Common myeloid progenitor, CD34-positive (primary cell): ENCODE data around the gene EXOC3L1.

Experiments used
- CTCF ChIA-PET: fragments of 350-600 bp; sonication (Branson Sonifier 250); formaldehyde crosslinking; loops from one replicate; lab custom pipeline; 2021; ENCODE audit warnings: antibody characterized with exemption; lab: Charles Lee
- POLR2A ChIA-PET: fragments of 350-600 bp; sonication (Branson Sonifier 250); formaldehyde crosslinking; loops from one replicate; lab custom pipeline; 2021; ENCODE audit warnings: antibody characterized with exemption; lab: Charles Lee
- DNase-seq, 3 donors: peaks; one replicate each; pipeline versions ENCODE4 v3.0.0 to v3.0.0-alpha.2; 2013
- H3K27ac ChIP-seq, 2 experiments: 1 replicate in 1 of 2; 2 replicates in 1 of 2; pipeline ENCODE4 v1.7.0; 2013; ENCODE audit warnings: inconsistent platforms in 2 of 2, low read length in 2 of 2, mild to moderate bottlenecking in 2 of 2, low read depth in 1 of 2, moderate library complexity in 1 of 2; ENCODE audit not compliant: severe bottlenecking in 2 of 2, insufficient read depth in 1 of 2, poor library complexity in 1 of 2
- H3K27me3 ChIP-seq, 5 experiments: replicated peaks in 2 of 5; 1 replicate in 3 of 5; 2 replicates in 2 of 5; pipeline versions ENCODE4 v1.6.1 to v1.7.0; 2013; ENCODE audit warnings: low read length in 4 of 5, mild to moderate bottlenecking in 2 of 5, moderate library complexity in 2 of 5, inconsistent platforms in 1 of 5; ENCODE audit not compliant: insufficient read depth in 5 of 5, control insufficient read depth in 4 of 5
- H3K36me3 ChIP-seq, 4 experiments: 1 replicate in 2 of 4; 2 replicates in 2 of 4; pipeline versions ENCODE4 v1.6.1 to v1.7.0; 2013; ENCODE audit warnings: low read length in 3 of 4, control low read depth in 1 of 4, mild to moderate bottlenecking in 1 of 4; ENCODE audit not compliant: control insufficient read depth in 4 of 4, insufficient read depth in 4 of 4
- H3K4me1 ChIP-seq, 4 experiments: 1 replicate in 3 of 4; 2 replicates in 1 of 4; pipeline versions ENCODE4 v1.6.1 to v1.7.1; 2013; ENCODE audit warnings: low read length in 3 of 4, mild to moderate bottlenecking in 3 of 4, control low read depth in 1 of 4, inconsistent platforms in 1 of 4, moderate library complexity in 1 of 4; ENCODE audit not compliant: control insufficient read depth in 4 of 4, insufficient read depth in 4 of 4; ENCODE audit errors: control extremely low read depth in 1 of 4
- H3K4me3 ChIP-seq, 7 experiments: 1 replicate in 4 of 7; 2 replicates in 3 of 7; pipeline versions ENCODE4 v1.5.1 to v1.7.0; 2013; ENCODE audit warnings: mild to moderate bottlenecking in 7 of 7, low read length in 6 of 7, moderate library complexity in 6 of 7, inconsistent platforms in 2 of 7, low read depth in 2 of 7, control low read depth in 1 of 7; ENCODE audit not compliant: insufficient read depth in 4 of 7, control insufficient read depth in 1 of 7; ENCODE audit errors: extremely low read depth in 1 of 7
- H3K9me3 ChIP-seq, 5 experiments: 1 replicate in 4 of 5; 2 replicates in 1 of 5; pipeline versions ENCODE4 v1.6.1 to v1.7.1; 2013; ENCODE audit warnings: low read length in 4 of 5, mild to moderate bottlenecking in 2 of 5, inconsistent platforms in 1 of 5, low read depth in 1 of 5, moderate library complexity in 1 of 5; ENCODE audit not compliant: control insufficient read depth in 4 of 5, insufficient read depth in 2 of 5; ENCODE audit errors: control extremely low read depth in 1 of 5
- WGBS: methylation state at CpG from one replicate; pipeline ENCODE4 v1.1.5; 2013; ENCODE audit not compliant: insufficient coverage; 5-methylcytosine and 5-hydroxymethylcytosine counted together

Gene EXOC3L1

GRCh38 chr16:67192781-67193361 lies 2.9 kb upstream of the EXOC3L1 start:
- ChIA-PET POLR2A (interaction anchor here (1.5 kb wide), 1 partner anchor 30 kb away, joined by 3 read pairs; no protein-coding TSS in a partner anchor), CTCF (interaction anchor here (0.8 to 4.8 kb wide), 10 partner anchors 10 to 250 kb away, joined by 3 to 17 read pairs (median 4); partner anchors contain the start of gene MATCAP1)
- H3K27me3 ChIP-seq: peaks cover 0 to 1% (median 0%) of the 10 kb centered on the region in 5 experiments
- peaks cover 0 to 22% (median 19%) of the 10 kb centered on the region in 4 experiments for H3K4me1 ChIP-seq
- 34% methylated on average over 16 of the region's 17 CpGs for WGBS
- peak overlapping the region; percentile 66 to 90 for H3K27ac ChIP-seq
- DNase-seq: no peak
- H3K4me3 ChIP-seq: peak overlapping the region; percentile 72 to 98 (median 91)
- no peaks in the 10 kb centered on the region for H3K9me3 ChIP-seq
- H3K36me3 ChIP-seq: peaks cover 14 to 45% (median 42%) of the 10 kb centered on the region in 4 experiments

- peak; percentile 91 to 96 (median 96) for DNase-seq
- WGBS: 0% methylated on average over 51 of the region's 54 CpGs
- peaks cover 0 to 1% (median 0%) of the 10 kb centered on the region in 5 experiments for H3K27me3 ChIP-seq
- peak within 1 kb of the TSS; percentile 66 to 90 for H3K27ac ChIP-seq
- H3K4me1 ChIP-seq: peaks cover 0 to 22% (median 19%) of the 10 kb centered on the region in 4 experiments
- H3K9me3 ChIP-seq: no peaks in the 10 kb centered on the region
- H3K36me3 ChIP-seq: peaks cover 10 to 38% (median 35%) of the 10 kb centered on the region in 4 experiments
- peak within 1 kb of the TSS; percentile 72 to 98 (median 91) for H3K4me3 ChIP-seq
- POLR2A ChIA-PET: interaction anchor here (1.5 kb wide), 1 partner anchor 30 kb away, joined by 3 read pairs; no protein-coding TSS in a partner anchor
- CTCF ChIA-PET: interaction anchor here (0.8 to 4.8 kb wide), 7 partner anchors 9 to 53 kb away, joined by 3 to 17 read pairs (median 5); partner anchors contain the start of gene MATCAP1
Observed at GRCh38 chr16:67191995-67192681, 2.2 kb upstream of the EXOC3L1 start, which contains the start of gene E2F4. Gene E2F4, plus strand, starts transcription at chr16:67192155. Its CDS starts 73 bp downstream, at chr16:67192228.

GRCh38 chr16:67191411-67191994 lies 1.6 kb upstream of the EXOC3L1 start:
- WGBS: 38% methylated on average over 6 of the region's 9 CpGs
- Histone ChIP-seq H3K27me3 (peaks cover 0 to 3% (median 0%) of the 10 kb centered on the region in 5 experiments), H3K4me1 (peaks cover 0 to 22% (median 19%) of the 10 kb centered on the region in 4 experiments), H3K4me3 (peak overlapping the region in 6 of 7 experiments; percentile 72 to 98 (median 92)), H3K27ac (no peak overlapping the region), H3K9me3 (no peaks in the 10 kb centered on the region), H3K36me3 (peaks cover 10 to 32% (median 29%) of the 10 kb centered on the region in 4 experiments)
- POLR2A ChIA-PET: interaction anchor here (1.5 kb wide), 1 partner anchor 29 kb away, joined by 3 read pairs; no protein-coding TSS in a partner anchor
- CTCF ChIA-PET: interaction anchor here (3.4 kb wide), 1 partner anchor 53 kb away, joined by 17 read pairs; no protein-coding TSS in a partner anchor
- no peak for DNase-seq

- H3K36me3 ChIP-seq: peaks cover 10 to 24% (median 22%) of the 10 kb centered on the region in 4 experiments
- H3K9me3 ChIP-seq: no peaks in the 10 kb centered on the region
- H3K27ac ChIP-seq: no peak overlapping the region
- ChIA-PET POLR2A (no interaction called here), CTCF (interaction anchor here (0.7 to 1.2 kb wide), 6 partner anchors 10 to 212 kb away, joined by 3 to 6 read pairs (median 3); partner anchors contain the start of gene TMEM208)
- peaks cover 0 to 4% (median 0%) of the 10 kb centered on the region in 5 experiments for H3K27me3 ChIP-seq
- DNase-seq: no peak
- H3K4me3 ChIP-seq: no peak overlapping the region
- 99% methylated on average over 10 of the region's 13 CpGs for WGBS
- peaks cover 0 to 22% (median 19%) of the 10 kb centered on the region in 4 experiments for H3K4me1 ChIP-seq
Observed at GRCh38 chr16:67190448-67191399, 788 bp upstream of the EXOC3L1 start.

GRCh38 chr16:67188798-67189197 lies 1.1 kb downstream of the EXOC3L1 start:
- H3K27ac ChIP-seq: no peak overlapping the region
- H3K9me3 ChIP-seq: no peaks in the 10 kb centered on the region
- H3K4me1 ChIP-seq: peaks cover 0 to 39% (median 32%) of the 10 kb centered on the region in 4 experiments
- peaks cover 0 to 14% (median 6%) of the 10 kb centered on the region in 5 experiments for H3K27me3 ChIP-seq
- no peak for DNase-seq
- H3K36me3 ChIP-seq: peaks cover under 1 to 6% (median 3%) of the 10 kb centered on the region in 4 experiments
- POLR2A ChIA-PET: no interaction called here
- CTCF ChIA-PET: interaction anchor here (0.9 to 1.5 kb wide), 5 partner anchors 9 to 38 kb away, joined by 3 to 4 read pairs (median 3); partner anchors contain the start of gene TMEM208
- 97% methylated on average over 15 of the region's 15 CpGs for WGBS
- no peak overlapping the region for H3K4me3 ChIP-seq

GRCh38 chr16:67188323-67188722 lies 1.6 kb downstream of the EXOC3L1 start:
- Histone ChIP-seq H3K36me3 (peaks cover 0 to 1% (median under 1%) of the 10 kb centered on the region in 4 experiments), H3K4me1 (peaks cover 0 to 38% (median 30%) of the 10 kb centered on the region in 4 experiments), H3K27ac (no peak overlapping the region), H3K9me3 (no peaks in the 10 kb centered on the region), H3K4me3 (no peak overlapping the region), H3K27me3 (peaks cover 0 to 14% (median 6%) of the 10 kb centered on the region in 5 experiments)
- 91% methylated on average over 3 of the region's 4 CpGs for whole genome bisulfite sequencing
- ChIA-PET CTCF (interaction anchor here (1.0 to 1.5 kb wide), 5 partner anchors 14 to 209 kb away, joined by 3 to 6 read pairs (median 4); partner anchors contain the start of gene TMEM208), POLR2A (no interaction called here)
- no peak for DNase-seq
